SK-N-SH (cell line): Measurements from ENCODE around the gene DNHD1.

Experiments
- CHD2 ChIP-seq: fragments of 150-350 bp; IDR thresholded peaks from 2 replicates; pipeline ENCODE4 v1.6.1; 2018; ENCODE audit warnings: low read length; ENCODE audit not compliant: partially characterized antibody
- ELF1 ChIP-seq: IDR thresholded peaks from 2 replicates; pipeline ENCODE4 v1.4.0; 2012
- EP300 ChIP-seq, 2 experiments: IDR thresholded peaks; 2 replicates each; pipeline versions ENCODE4 v1.4.0 to v1.6.1; 2012; ENCODE audit warnings: borderline replicate concordance in 1 of 2, low read depth in 1 of 2, low read length in 1 of 2
- EZH2phosphoT487 ChIP-seq: fragments of 200-600 bp; sonication (generic); IDR thresholded peaks from 2 replicates; pipeline ENCODE4 v1.6.1; 2017; ENCODE audit warnings: low read depth, mixed run types, mild to moderate bottlenecking, antibody characterized with exemption, moderate library complexity, borderline replicate concordance
- FOXJ3 ChIP-seq: sonication (generic); formaldehyde crosslinking; IDR thresholded peaks from 2 replicates; pipeline ENCODE4 v1.5.1; 2020; ENCODE audit warnings: mild to moderate bottlenecking, missing genetic modification reagents
- GABPA ChIP-seq: IDR thresholded peaks from 2 replicates; pipeline ENCODE4 v1.4.0; 2012; ENCODE audit warnings: low read depth, mild to moderate bottlenecking
- MXI1 ChIP-seq: IDR thresholded peaks from 2 replicates; pipeline ENCODE4 v1.6.1; 2012; ENCODE audit warnings: mild to moderate bottlenecking, low read depth, low read length, improper control_type of control experiment
- RAD21 ChIP-seq: IDR thresholded peaks from 2 replicates; pipeline ENCODE4 v1.6.1; 2012; ENCODE audit warnings: mild to moderate bottlenecking, low read length
- TAF1 ChIP-seq: IDR thresholded peaks from 2 replicates; pipeline ENCODE4 v1.6.1; 2012; ENCODE audit warnings: low read depth, mild to moderate bottlenecking, low read length, moderate library complexity, borderline replicate concordance
- YY1 ChIP-seq: IDR thresholded peaks from 2 replicates; pipeline ENCODE4 v1.4.0; 2012; ENCODE audit warnings: low read depth, mild to moderate bottlenecking
- TF ChIP-seq, protein P1 (sequence below): fragments of 200-600 bp; sonication (generic); IDR thresholded peaks from 2 replicates; pipeline ENCODE4 v1.6.1; 2017; ENCODE audit warnings: antibody characterized with exemption, mild to moderate bottlenecking, moderate library complexity
- TF ChIP-seq, protein P2 (sequence below): fragments of 150-350 bp; IDR thresholded peaks from 2 replicates; pipeline ENCODE4 v1.6.1; 2017; ENCODE audit warnings: antibody characterized with exemption, low read length, low read depth, borderline replicate concordance
- TF ChIP-seq, protein P3 (sequence below): IDR thresholded peaks from 2 replicates; pipeline ENCODE4 v1.4.0; 2012; ENCODE audit warnings: low read depth

DNA sequence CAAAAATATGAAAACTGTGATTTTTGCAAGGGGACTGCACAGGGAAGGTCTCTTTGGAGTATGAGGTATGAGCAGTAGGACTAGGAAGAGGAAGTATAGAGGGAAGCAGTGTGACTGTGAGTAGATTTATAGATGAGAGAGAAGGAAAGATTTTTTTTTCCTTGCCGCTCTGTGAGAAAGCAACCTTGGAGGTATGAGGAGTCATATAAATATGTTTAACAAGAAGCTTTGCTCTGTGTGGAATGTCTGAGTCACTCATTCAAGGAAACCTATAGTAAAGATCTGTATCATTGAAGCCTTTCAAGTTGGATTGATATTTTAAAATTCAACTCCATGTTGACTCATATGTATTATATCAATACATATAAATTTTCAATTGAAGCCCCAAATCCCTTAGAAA is 26.2 kb downstream of the DNHD1 start:
- TF ChIP-seq, protein P1, sequence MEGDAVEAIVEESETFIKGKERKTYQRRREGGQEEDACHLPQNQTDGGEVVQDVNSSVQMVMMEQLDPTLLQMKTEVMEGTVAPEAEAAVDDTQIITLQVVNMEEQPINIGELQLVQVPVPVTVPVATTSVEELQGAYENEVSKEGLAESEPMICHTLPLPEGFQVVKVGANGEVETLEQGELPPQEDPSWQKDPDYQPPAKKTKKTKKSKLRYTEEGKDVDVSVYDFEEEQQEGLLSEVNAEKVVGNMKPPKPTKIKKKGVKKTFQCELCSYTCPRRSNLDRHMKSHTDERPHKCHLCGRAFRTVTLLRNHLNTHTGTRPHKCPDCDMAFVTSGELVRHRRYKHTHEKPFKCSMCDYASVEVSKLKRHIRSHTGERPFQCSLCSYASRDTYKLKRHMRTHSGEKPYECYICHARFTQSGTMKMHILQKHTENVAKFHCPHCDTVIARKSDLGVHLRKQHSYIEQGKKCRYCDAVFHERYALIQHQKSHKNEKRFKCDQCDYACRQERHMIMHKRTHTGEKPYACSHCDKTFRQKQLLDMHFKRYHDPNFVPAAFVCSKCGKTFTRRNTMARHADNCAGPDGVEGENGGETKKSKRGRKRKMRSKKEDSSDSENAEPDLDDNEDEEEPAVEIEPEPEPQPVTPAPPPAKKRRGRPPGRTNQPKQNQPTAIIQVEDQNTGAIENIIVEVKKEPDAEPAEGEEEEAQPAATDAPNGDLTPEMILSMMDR, result no peak
- no peak for TF ChIP-seq MXI1
- TF ChIP-seq, protein P2, sequence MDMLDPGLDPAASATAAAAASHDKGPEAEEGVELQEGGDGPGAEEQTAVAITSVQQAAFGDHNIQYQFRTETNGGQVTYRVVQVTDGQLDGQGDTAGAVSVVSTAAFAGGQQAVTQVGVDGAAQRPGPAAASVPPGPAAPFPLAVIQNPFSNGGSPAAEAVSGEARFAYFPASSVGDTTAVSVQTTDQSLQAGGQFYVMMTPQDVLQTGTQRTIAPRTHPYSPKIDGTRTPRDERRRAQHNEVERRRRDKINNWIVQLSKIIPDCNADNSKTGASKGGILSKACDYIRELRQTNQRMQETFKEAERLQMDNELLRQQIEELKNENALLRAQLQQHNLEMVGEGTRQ, result no peak
- TF ChIP-seq CHD2, result no peak
- no peak for TF ChIP-seq EP300 (IDR thresholded peaks at IDR 0.05; ENCODE audit: borderline replicate concordance in 1 of 2, low read depth in 1 of 2, low read length in 1 of 2)
- TF ChIP-seq GABPA, result no peak
- TF ChIP-seq ELF1, result no peak
- TF ChIP-seq EZH2phosphoT487, result no peak
- TF ChIP-seq RAD21, result no peak
- no peak for TF ChIP-seq FOXJ3 (CRISPR knock-in tag)
- TF ChIP-seq, protein P3, sequence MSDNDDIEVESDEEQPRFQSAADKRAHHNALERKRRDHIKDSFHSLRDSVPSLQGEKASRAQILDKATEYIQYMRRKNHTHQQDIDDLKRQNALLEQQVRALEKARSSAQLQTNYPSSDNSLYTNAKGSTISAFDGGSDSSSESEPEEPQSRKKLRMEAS, result no peak
- no peak for TF ChIP-seq TAF1
- TF ChIP-seq YY1, result no peak
